Breast epithelium (tissue), 3 donors: ENCODE measurements around the gene NBEAL1.

Experiments
- POLR2A ChIP-seq: fragments of 450-650 bp; IDR thresholded peaks from one replicate; pipeline ENCODE4 v1.6.1; 2016; ENCODE audit warnings: antibody characterized with exemption, mild to moderate bottlenecking, moderate library complexity
- POLR2AphosphoS5 ChIP-seq, 3 donors: sonication (generic); formaldehyde crosslinking; IDR thresholded peaks; one replicate each; pipeline ENCODE4 v1.6.1; 2017; ENCODE audit warnings: antibody characterized with exemption in 3 of 3
- TF ChIP-seq, protein P1 (sequence below), 3 donors: fragments of 450-650 bp; IDR thresholded peaks; one replicate each; pipeline ENCODE4 v1.5.1; 2016 to 2017; ENCODE audit warnings: antibody characterized with exemption in 3 of 3, mild to moderate bottlenecking in 3 of 3, moderate library complexity in 3 of 3

DNA sequence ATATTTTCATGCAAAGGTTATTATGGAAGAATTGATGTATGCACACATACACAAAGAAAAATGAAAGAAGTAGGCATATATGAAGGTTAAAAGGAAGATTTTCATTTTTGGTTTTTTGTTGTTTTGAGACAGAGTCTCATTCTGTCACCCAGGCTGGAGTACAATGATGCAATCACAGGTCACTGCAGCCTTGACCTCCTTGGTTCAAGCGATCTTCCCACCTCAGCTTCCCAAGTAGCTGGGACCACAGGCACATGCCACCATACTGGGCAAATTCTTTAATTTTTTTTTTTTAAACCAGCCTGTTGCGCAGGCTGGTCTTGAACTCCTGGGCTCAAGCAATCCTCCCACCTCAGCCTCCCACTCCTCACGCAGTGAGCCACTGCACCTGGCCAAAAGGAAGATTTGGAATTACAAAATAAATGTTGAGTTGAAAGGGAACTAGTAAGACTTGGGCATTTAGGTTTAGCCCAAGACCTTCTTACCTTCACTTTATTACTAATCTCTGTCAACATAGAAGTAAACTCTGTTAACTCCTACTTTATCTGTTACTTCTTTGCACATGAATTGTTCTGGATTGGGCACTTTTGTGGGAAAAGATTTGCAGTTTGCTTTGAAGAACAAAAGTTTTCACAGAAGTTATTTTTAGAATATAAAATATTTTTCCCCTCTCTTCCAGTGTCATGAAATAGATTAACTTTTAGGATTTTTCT, 31.7 kb upstream of the NBEAL1 start:
- TF ChIP-seq POLR2A (no peak), POLR2AphosphoS5 (IDR thresholded peaks at IDR 0.05) (no peak)
- TF ChIP-seq, protein P1, sequence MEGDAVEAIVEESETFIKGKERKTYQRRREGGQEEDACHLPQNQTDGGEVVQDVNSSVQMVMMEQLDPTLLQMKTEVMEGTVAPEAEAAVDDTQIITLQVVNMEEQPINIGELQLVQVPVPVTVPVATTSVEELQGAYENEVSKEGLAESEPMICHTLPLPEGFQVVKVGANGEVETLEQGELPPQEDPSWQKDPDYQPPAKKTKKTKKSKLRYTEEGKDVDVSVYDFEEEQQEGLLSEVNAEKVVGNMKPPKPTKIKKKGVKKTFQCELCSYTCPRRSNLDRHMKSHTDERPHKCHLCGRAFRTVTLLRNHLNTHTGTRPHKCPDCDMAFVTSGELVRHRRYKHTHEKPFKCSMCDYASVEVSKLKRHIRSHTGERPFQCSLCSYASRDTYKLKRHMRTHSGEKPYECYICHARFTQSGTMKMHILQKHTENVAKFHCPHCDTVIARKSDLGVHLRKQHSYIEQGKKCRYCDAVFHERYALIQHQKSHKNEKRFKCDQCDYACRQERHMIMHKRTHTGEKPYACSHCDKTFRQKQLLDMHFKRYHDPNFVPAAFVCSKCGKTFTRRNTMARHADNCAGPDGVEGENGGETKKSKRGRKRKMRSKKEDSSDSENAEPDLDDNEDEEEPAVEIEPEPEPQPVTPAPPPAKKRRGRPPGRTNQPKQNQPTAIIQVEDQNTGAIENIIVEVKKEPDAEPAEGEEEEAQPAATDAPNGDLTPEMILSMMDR (IDR thresholded peaks at IDR 0.05), result no peak
